ENCODE data around the gene TBC1D25.

TBC1D25 gene

DNA sequence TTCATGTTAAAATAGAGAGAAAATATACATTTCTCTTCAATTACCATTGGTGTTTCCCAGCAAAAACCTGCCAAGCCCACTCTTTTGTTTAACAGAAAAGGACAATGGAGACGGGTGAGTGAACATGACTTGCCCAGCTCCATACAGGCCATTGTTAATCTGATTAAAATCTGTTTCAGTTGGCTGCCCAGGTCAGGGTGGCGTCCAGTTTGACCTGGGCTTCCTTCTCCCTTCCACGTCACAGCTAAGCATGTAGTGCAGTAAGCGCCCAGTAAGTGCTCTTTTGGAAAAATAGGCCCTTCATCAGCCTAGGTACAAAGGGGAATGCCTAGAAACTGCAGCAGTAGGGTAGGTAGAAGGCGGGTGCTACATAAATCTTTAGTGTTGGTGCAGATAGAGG lies 32.3 kb upstream of the TBC1D25 start:
- DNase-seq: no peak
- peak overlapping the region; percentile 7; the same call in 1 of the 2 replicates for H3K27ac ChIP-seq
- peaks cover 6% of the 10 kb centered on the region for H3K27me3 ChIP-seq (ENCODE audit: insufficient read depth, low read depth, severe bottlenecking)
- H3K9me3 ChIP-seq (ENCODE audit: severe bottlenecking): no peaks in the 10 kb centered on the region
- no peak overlapping the region for H3K4me3 ChIP-seq (ENCODE audit: low read depth, low read length)
- TF ChIP-seq, protein P1, sequence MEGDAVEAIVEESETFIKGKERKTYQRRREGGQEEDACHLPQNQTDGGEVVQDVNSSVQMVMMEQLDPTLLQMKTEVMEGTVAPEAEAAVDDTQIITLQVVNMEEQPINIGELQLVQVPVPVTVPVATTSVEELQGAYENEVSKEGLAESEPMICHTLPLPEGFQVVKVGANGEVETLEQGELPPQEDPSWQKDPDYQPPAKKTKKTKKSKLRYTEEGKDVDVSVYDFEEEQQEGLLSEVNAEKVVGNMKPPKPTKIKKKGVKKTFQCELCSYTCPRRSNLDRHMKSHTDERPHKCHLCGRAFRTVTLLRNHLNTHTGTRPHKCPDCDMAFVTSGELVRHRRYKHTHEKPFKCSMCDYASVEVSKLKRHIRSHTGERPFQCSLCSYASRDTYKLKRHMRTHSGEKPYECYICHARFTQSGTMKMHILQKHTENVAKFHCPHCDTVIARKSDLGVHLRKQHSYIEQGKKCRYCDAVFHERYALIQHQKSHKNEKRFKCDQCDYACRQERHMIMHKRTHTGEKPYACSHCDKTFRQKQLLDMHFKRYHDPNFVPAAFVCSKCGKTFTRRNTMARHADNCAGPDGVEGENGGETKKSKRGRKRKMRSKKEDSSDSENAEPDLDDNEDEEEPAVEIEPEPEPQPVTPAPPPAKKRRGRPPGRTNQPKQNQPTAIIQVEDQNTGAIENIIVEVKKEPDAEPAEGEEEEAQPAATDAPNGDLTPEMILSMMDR (IDR thresholded peaks at IDR 0.05; ENCODE audit: low read depth, low read length): no peak
- no peaks in the 10 kb centered on the region for H3K36me3 ChIP-seq

DNA sequence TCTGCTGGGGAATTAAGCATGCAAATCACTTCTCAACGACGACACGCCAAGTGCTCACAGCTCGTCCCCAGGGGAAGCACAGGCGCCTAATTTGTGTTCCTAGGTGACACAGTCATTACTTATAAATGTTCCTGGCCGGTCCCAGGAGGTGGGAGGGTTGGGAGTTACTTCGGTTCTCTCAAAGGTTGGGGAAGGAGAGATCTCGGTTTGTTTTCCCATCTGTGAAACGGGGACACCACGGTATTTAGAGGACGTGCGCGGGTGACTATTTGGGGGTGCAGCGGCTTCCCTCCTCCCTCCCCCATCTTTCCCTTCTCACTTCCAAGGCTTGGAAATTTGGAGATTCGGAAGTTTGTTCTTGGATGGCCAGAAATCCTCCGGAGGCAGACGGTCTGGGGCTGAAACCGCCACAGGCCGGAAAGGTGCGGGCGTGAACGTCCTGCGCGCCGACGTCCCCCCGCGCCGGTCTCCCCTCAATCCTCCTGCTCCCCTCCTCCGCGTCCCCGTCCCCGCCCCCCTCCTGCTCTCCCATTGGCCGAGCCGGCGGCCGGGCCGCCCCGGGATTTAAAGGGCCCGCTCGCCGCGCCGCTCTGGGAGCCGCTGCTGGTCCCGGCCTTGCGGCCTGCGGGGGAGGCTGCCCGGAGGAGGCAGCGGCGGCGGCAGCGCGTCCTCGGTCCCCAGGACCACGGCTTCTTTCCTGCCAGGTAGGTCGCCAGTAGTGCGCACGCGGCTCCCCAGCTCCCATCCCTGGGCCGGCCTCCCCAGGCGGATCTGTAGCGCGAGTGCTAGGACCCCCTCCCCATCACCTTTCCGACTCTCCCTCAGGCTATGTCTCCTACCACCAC lies 30.9 kb upstream of the TBC1D25 start, which contains the start of gene PORCN:
Gene PORCN (plus strand): TSS at position 593 of the 845 bp plus-strand sequence. CDS start 829 bp downstream, outside the sequence.
- peak within 1 kb of the TSS; percentile 49 for H3K4me3 ChIP-seq (ENCODE audit: low read depth, low read length)
- peak within 1 kb of the TSS; percentile 57 for H3K27ac ChIP-seq
- no peaks in the 10 kb centered on the region for H3K9me3 ChIP-seq (ENCODE audit: severe bottlenecking)
- TF ChIP-seq, protein P1 (IDR thresholded peaks at IDR 0.05; ENCODE audit: low read depth, low read length): no peak
- peaks cover 8% of the 10 kb centered on the region for H3K27me3 ChIP-seq (ENCODE audit: insufficient read depth, low read depth, severe bottlenecking)
- H3K36me3 ChIP-seq: no peaks in the 10 kb centered on the region
- peak; percentile 84 for DNase-seq

DNA sequence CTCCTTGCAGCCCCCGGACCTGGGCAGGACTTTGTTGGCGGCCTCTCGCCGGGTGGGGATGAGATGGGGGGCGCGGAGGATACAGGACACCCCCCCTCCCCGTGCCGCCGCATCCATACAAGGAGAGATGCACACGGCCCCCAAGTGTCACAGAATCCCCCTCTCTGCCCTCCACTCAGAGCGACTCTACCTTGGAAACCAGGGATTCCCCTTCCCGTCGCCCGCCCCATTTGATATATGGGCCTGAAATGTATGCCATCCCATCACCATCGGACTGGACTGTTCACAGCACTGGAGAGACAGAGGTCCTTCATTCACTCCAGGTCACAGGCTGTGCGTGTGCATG lies 30.3 kb upstream of the TBC1D25 start:
- H3K36me3 ChIP-seq: no peaks in the 10 kb centered on the region
- TF ChIP-seq, protein P1 (IDR thresholded peaks at IDR 0.05; ENCODE audit: low read depth, low read length): no peak
- H3K27ac ChIP-seq: peak overlapping the region; percentile 37; the same call in 1 of the 2 replicates
- no peaks in the 10 kb centered on the region for H3K9me3 ChIP-seq (ENCODE audit: severe bottlenecking)
- H3K4me3 ChIP-seq (ENCODE audit: low read depth, low read length): peak overlapping the region; percentile 49
- DNase-seq: no peak
- peaks cover 9% of the 10 kb centered on the region for H3K27me3 ChIP-seq (ENCODE audit: insufficient read depth, low read depth, severe bottlenecking)

DNA sequence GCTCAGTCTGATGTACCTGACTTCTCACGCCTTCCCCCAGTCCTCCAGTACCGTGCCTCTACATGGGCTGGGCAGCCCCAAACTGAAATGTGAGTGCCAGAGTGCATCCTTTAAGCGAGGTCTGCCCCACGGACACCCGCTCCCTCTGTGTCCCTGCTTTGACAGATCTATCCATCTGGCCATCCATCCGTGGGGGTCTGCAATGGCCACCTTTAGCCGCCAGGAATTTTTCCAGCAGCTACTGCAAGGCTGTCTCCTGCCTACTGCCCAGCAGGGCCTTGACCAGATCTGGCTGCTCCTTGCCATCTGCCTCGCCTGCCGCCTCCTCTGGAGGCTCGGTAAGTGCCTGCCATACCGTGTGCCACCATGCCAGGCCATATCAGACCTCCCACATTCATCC lies 29.9 kb upstream of the TBC1D25 start:
- Histone ChIP-seq H3K27me3 (ENCODE audit: insufficient read depth, low read depth, severe bottlenecking) (peaks cover 12% of the 10 kb centered on the region), H3K4me3 (ENCODE audit: low read depth, low read length) (no peak overlapping the region; the same call in 1 of the 2 replicates), H3K9me3 (ENCODE audit: severe bottlenecking) (no peaks in the 10 kb centered on the region), H3K36me3 (no peaks in the 10 kb centered on the region), H3K27ac (no peak overlapping the region)
- DNase-seq: no peak
- TF ChIP-seq, protein P1 (IDR thresholded peaks at IDR 0.05; ENCODE audit: low read depth, low read length): no peak

DNA sequence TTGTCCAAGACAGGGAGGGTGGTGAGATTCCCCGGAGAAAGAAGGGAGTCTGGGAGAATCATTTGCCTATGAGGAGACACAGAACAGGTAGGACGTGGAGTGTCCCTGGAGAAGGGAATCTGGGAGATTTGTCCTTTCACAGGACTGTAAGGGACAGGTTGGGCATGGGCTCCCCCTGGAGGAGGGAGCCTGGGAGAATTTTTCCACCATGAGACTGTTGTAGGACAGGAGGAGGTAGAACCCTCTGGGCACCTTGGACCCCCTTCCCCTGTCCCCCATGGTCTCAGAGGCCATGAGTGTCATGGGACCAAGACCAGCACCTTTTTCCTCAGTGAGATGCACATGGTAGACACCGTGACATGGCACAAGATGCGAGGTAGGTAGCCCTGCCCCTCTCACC lies 28.0 kb upstream of the TBC1D25 start:
- H3K36me3 ChIP-seq: no peaks in the 10 kb centered on the region; the same call in 1 of the 2 replicates
- H3K27me3 ChIP-seq (ENCODE audit: insufficient read depth, low read depth, severe bottlenecking): peaks cover 12% of the 10 kb centered on the region
- H3K27ac ChIP-seq: no peak overlapping the region
- H3K9me3 ChIP-seq (ENCODE audit: severe bottlenecking): no peaks in the 10 kb centered on the region
- H3K4me3 ChIP-seq (ENCODE audit: low read depth, low read length): no peak overlapping the region
- peak; percentile 39 for DNase-seq
- TF ChIP-seq, protein P1 (IDR thresholded peaks at IDR 0.05; ENCODE audit: low read depth, low read length): peak; percentile 71
